IMR-90 (cell line): ENCODE data around the gene CD3E. TPM values are rescaled to one million over a fixed set of nuclear protein-coding genes. Genes with fewer than 3 reads are reported as not detected.

Experiments
- ATAC-seq: fragments of 200-7000 bp; cut with Tn5 transposase; 2 replicates; pipeline ENCODE4 v1.9.1; 2020; ENCODE audit warnings: low read depth, mild to moderate bottlenecking, moderate library complexity
- BruUV-seq: library from RNA; stranded (reverse); fragments of 400-500 nt; replicated peaks from 2 replicates; lab custom pipeline; 2021; lab: Mats Ljungman, UMichigan
- CTCF ChIA-PET: fragments of 300-600 bp; formaldehyde crosslinking; extraction: SDS; loops from one replicate; lab custom pipeline; 2021; ENCODE audit warnings: antibody characterized with exemption; lab: Yijun Ruan, JAX
- POLR2A ChIA-PET: fragments of 300-600 bp; sonication (Branson Sonifier 250); formaldehyde crosslinking; loops from one replicate; lab custom pipeline; 2022; ENCODE audit warnings: antibody characterized with exemption; ENCODE audit not compliant: unreplicated experiment; lab: Charles Lee
- DNase-seq: peaks from one replicate; pipeline ENCODE4 v3.0.0; 2013
- H2AFZ ChIP-seq: replicated peaks from 2 replicates; pipeline ENCODE3; 2013; ENCODE audit warnings: low read length, mild to moderate bottlenecking; ENCODE audit not compliant: poor library complexity
- H2AK5ac ChIP-seq: 2 replicates; pipeline ENCODE4 v1.6.1; 2013; ENCODE audit warnings: low read depth, low read length, inconsistent platforms
- H2AK9ac ChIP-seq: replicated peaks from 2 replicates; pipeline ENCODE3; 2013; ENCODE audit warnings: mild to moderate bottlenecking, low read depth, low read length, moderate library complexity; ENCODE audit not compliant: poor library complexity
- H2BK120ac ChIP-seq: 2 replicates; pipeline ENCODE4 v1.6.1; 2013; ENCODE audit warnings: low read depth, low read length, inconsistent platforms
- H2BK15ac ChIP-seq: 3 replicates; pipeline ENCODE4 v1.6.1; 2013; ENCODE audit warnings: low read depth, low read length, inconsistent platforms
- H2BK20ac ChIP-seq: 2 replicates; pipeline ENCODE4 v1.6.1; 2013; ENCODE audit warnings: low read depth, mild to moderate bottlenecking, inconsistent platforms, low read length, moderate library complexity
- H2BK5ac ChIP-seq: 2 replicates; pipeline ENCODE4 v1.6.1; 2013; ENCODE audit warnings: mild to moderate bottlenecking, low read depth, low read length, inconsistent platforms; ENCODE audit not compliant: poor library complexity, severe bottlenecking
- H3K14ac ChIP-seq: replicated peaks from 2 replicates; pipeline ENCODE4 v1.6.1; 2013; ENCODE audit warnings: low read depth, low read length, inconsistent platforms
- H3K18ac ChIP-seq: 2 replicates; pipeline ENCODE4 v1.6.1; 2013; ENCODE audit warnings: low read depth, low read length, control low read depth
- H3K23ac ChIP-seq: 2 replicates; pipeline ENCODE4 v1.6.1; 2013; ENCODE audit warnings: low read depth, low read length, inconsistent platforms
- H3K27ac ChIP-seq: 2 replicates; pipeline ENCODE4 v1.5.1; 2013; ENCODE audit warnings: mild to moderate bottlenecking, control low read depth, low read length; ENCODE audit not compliant: insufficient read depth
- H3K27me3 ChIP-seq: 2 replicates; pipeline ENCODE4 v1.6.1; 2013; ENCODE audit warnings: low read length; ENCODE audit not compliant: control insufficient read depth, insufficient read depth
- H3K36me3 ChIP-seq: 2 replicates; pipeline ENCODE4 v1.6.1; 2013; ENCODE audit warnings: low read length, mixed read lengths; ENCODE audit not compliant: control insufficient read depth, insufficient read depth
- H3K4ac ChIP-seq: 2 replicates; pipeline ENCODE4 v1.6.1; 2013; ENCODE audit warnings: low read depth, low read length, inconsistent platforms
- H3K4me1 ChIP-seq: 2 replicates; pipeline ENCODE4 v1.6.1; 2013; ENCODE audit warnings: low read length, mixed read lengths; ENCODE audit not compliant: control insufficient read depth, insufficient read depth
- H3K4me2 ChIP-seq: 2 replicates; pipeline ENCODE4 v1.6.1; 2013; ENCODE audit warnings: low read depth, mild to moderate bottlenecking, control low read depth, low read length, moderate library complexity
- H3K4me3 ChIP-seq: 2 replicates; pipeline ENCODE4 v1.5.1; 2013; ENCODE audit warnings: low read depth, mild to moderate bottlenecking, control low read depth, low read length, moderate library complexity; ENCODE audit not compliant: insufficient read depth
- H3K56ac ChIP-seq: 2 replicates; pipeline ENCODE4 v1.6.1; 2013; ENCODE audit warnings: low read length, inconsistent platforms; ENCODE audit not compliant: insufficient read depth; ENCODE audit errors: extremely low read depth
- H3K79me1 ChIP-seq, 2 experiments: 2 replicates each; pipeline ENCODE4 v1.6.1; 2013; ENCODE audit warnings: low read length in 2 of 2, inconsistent platforms in 1 of 2, low read depth in 1 of 2
- H3K9ac ChIP-seq: 2 replicates; pipeline ENCODE4 v1.6.1; 2013; ENCODE audit warnings: low read depth, low read length, control low read depth
- H3K9me1 ChIP-seq: 2 replicates; pipeline ENCODE4 v1.6.1; 2013; ENCODE audit warnings: low read length, inconsistent platforms; ENCODE audit not compliant: insufficient read depth
- H3K9me3 ChIP-seq: 2 replicates; pipeline ENCODE4 v1.6.1; 2013; ENCODE audit warnings: low read length; ENCODE audit not compliant: control insufficient read depth, insufficient read depth
- H4K20me1 ChIP-seq: 2 replicates; pipeline ENCODE4 v1.6.1; 2013; ENCODE audit warnings: low read length, inconsistent platforms; ENCODE audit not compliant: insufficient read depth
- H4K5ac ChIP-seq: 2 replicates; pipeline ENCODE4 v1.6.1; 2013; ENCODE audit warnings: mild to moderate bottlenecking, low read depth, low read length, control low read depth
- H4K8ac ChIP-seq, 2 experiments: 2 replicates each; pipeline ENCODE4 v1.6.1; 2013; ENCODE audit warnings: low read depth in 2 of 2, low read length in 2 of 2, control low read depth in 1 of 2, inconsistent platforms in 1 of 2
- H4K91ac ChIP-seq: 2 replicates; pipeline ENCODE4 v1.6.1; 2013; ENCODE audit warnings: low read depth, low read length, inconsistent platforms; ENCODE audit not compliant: insufficient read depth
- BHLHE40 ChIP-seq: fragments of 150-350 bp; IDR thresholded peaks from 2 replicates; pipeline ENCODE4 v1.6.1; 2016; ENCODE audit warnings: mild to moderate bottlenecking, low read depth, low read length
- FOS ChIP-seq: fragments of 150-350 bp; IDR thresholded peaks from 2 replicates; pipeline ENCODE4 v1.6.1; 2016; ENCODE audit warnings: low read depth, low read length
- SMC3 ChIP-seq: fragments of 150-350 bp; IDR thresholded peaks from 2 replicates; pipeline ENCODE4 v1.6.1; 2016; ENCODE audit warnings: low read depth, mild to moderate bottlenecking, antibody characterized with exemption, low read length, moderate library complexity
- WGBS, 2 experiments: methylation state at CpG; one replicate each; pipeline versions ENCODE4 v1.1.5 to v1.1.7; 2013; ENCODE audit warnings: missing lambda C conversion rate in 2 of 2; ENCODE audit not compliant: insufficient read length in 1 of 2; ENCODE audit errors: extremely low coverage in 2 of 2; 5-methylcytosine and 5-hydroxymethylcytosine counted together
- dilution Hi-C: fragments of 300-500 bp; cut with HindIII; formaldehyde crosslinking; loops from one replicate; pipeline ENCODE4 v1.14.3; 2018; ENCODE audit warnings: low sequenced_read_pairs; ENCODE audit not compliant: unreplicated experiment
- in situ Hi-C: fragments of 300-500 bp; cut with MboI; formaldehyde crosslinking; loops from 3 replicates; pipeline ENCODE4 v1.14.3; 2019; ENCODE audit warnings: low sequenced_read_pairs, inconsistent platforms, mixed read lengths
- intact Hi-C: fragments of 100-400 bp; cut with micrococcal nuclease; formaldehyde crosslinking; loops from 2 replicates; pipeline ENCODE4 v1.10.0; 2022
- polyA plus RNA-seq, 3 experiments: library from polyadenylated mRNA; depleted of rRNA; stranded (reverse); fragments of >200 nt; gene quantifications; 2 replicates each; pipeline ENCODE4 v1.2.3, GENCODE V29; 2012; ENCODE audit warnings: low replicate concordance in 1 of 3
- total RNA-seq: library from RNA; depleted of rRNA; stranded (reverse); fragments of >200 nt; gene quantifications from 2 replicates; pipeline ENCODE4 v1.2.3, GENCODE V29; 2012
- TF ChIP-seq, protein P1 (sequence below): fragments of 150-350 bp; IDR thresholded peaks from 2 replicates; pipeline ENCODE4 v1.6.1; 2017; ENCODE audit warnings: mild to moderate bottlenecking, antibody characterized with exemption, low read length, low read depth
- TF ChIP-seq, protein P2 (sequence below): conservative IDR thresholded peaks from 2 replicates; pipeline ENCODE4 v1.5.1; 2012; ENCODE audit warnings: mild to moderate bottlenecking, low read depth, low read length, improper control_type of control experiment
- TF ChIP-seq, protein P3 (sequence below): fragments of 150-350 bp; IDR thresholded peaks from 2 replicates; pipeline ENCODE4 v1.6.1; 2016; ENCODE audit warnings: low read depth, mild to moderate bottlenecking, low read length, moderate library complexity, borderline replicate concordance

CD3E gene
- total and polyA plus RNA-seq, 2 of the 4 experiments (the other 2 are of a cell fraction), result not detected

DNA sequence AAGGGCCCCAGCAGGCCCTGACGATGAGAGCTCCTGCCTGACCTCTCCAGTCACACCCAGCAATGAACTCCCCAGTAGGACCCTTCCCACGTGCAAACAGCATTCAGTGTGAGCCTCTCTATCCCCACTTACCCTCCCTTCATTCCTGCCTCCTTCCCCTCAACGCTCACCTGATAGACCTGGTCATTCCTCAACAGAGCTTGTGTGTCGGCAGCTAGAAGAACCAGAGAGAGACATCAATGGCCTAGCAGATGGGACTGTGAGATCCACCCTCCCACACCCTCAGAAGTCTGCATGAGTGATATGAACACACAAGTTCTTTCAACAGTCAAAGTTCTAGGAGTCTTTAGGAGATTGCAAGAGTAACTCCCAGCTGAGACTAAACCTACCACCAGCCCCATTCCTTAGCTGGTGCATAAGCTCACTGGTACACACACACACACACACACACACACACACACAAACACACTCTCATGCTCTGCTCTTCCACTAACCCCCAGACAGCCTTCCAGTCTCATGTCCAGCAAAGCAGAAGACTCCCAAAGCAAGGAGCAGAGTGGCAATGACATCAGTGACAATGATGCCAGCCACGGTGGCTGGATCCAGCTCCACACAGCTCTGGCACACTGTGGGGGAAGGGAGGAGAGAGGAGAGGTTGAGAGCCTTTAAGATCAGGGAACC, 34.9 kb downstream of the CD3E start:
- H3K27ac ChIP-seq, result no peak overlapping the region
- 40% methylated on average over 2 of the region's 5 CpGs; no CpG with 5 or more reads in 1 of the 2 experiments for whole genome bisulfite sequencing, 2 experiments
- no peak for DNase-seq
- dilution Hi-C loops, result no loop called here
- no peak overlapping the region for H3K4ac ChIP-seq
- ChIA-PET CTCF (no interaction called here), POLR2A (no interaction called here)
- no peak overlapping the region for H2BK120ac ChIP-seq
- no peaks in the 10 kb centered on the region for H3K9me3 ChIP-seq
- H3K56ac ChIP-seq, result no peak overlapping the region
- no TSS peak for BruUV-seq
- no peak overlapping the region for H3K23ac ChIP-seq
- TF ChIP-seq SMC3 (no peak), BHLHE40 (no peak), FOS (no peak)
- TF ChIP-seq, protein P1, sequence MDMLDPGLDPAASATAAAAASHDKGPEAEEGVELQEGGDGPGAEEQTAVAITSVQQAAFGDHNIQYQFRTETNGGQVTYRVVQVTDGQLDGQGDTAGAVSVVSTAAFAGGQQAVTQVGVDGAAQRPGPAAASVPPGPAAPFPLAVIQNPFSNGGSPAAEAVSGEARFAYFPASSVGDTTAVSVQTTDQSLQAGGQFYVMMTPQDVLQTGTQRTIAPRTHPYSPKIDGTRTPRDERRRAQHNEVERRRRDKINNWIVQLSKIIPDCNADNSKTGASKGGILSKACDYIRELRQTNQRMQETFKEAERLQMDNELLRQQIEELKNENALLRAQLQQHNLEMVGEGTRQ, result no peak
- TF ChIP-seq, protein P2, sequence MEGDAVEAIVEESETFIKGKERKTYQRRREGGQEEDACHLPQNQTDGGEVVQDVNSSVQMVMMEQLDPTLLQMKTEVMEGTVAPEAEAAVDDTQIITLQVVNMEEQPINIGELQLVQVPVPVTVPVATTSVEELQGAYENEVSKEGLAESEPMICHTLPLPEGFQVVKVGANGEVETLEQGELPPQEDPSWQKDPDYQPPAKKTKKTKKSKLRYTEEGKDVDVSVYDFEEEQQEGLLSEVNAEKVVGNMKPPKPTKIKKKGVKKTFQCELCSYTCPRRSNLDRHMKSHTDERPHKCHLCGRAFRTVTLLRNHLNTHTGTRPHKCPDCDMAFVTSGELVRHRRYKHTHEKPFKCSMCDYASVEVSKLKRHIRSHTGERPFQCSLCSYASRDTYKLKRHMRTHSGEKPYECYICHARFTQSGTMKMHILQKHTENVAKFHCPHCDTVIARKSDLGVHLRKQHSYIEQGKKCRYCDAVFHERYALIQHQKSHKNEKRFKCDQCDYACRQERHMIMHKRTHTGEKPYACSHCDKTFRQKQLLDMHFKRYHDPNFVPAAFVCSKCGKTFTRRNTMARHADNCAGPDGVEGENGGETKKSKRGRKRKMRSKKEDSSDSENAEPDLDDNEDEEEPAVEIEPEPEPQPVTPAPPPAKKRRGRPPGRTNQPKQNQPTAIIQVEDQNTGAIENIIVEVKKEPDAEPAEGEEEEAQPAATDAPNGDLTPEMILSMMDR, result no peak
- TF ChIP-seq, protein P3, sequence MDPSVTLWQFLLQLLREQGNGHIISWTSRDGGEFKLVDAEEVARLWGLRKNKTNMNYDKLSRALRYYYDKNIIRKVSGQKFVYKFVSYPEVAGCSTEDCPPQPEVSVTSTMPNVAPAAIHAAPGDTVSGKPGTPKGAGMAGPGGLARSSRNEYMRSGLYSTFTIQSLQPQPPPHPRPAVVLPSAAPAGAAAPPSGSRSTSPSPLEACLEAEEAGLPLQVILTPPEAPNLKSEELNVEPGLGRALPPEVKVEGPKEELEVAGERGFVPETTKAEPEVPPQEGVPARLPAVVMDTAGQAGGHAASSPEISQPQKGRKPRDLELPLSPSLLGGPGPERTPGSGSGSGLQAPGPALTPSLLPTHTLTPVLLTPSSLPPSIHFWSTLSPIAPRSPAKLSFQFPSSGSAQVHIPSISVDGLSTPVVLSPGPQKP, result no peak
- no peak overlapping the region for H3K4me2 ChIP-seq
- no peak overlapping the region for H4K91ac ChIP-seq
- peaks cover 13% of the 10 kb centered on the region for H3K27me3 ChIP-seq
- no peak overlapping the region for H2BK15ac ChIP-seq
- H2AK5ac ChIP-seq, result no peak overlapping the region
- H3K18ac ChIP-seq, result no peak overlapping the region
- no peak for ATAC-seq
- H3K4me1 ChIP-seq, result no peaks in the 10 kb centered on the region
- H3K14ac ChIP-seq, result no peak overlapping the region
- no peaks in the 10 kb centered on the region for H4K20me1 ChIP-seq
- H2BK20ac ChIP-seq, result no peak overlapping the region
- no peak overlapping the region for H2AK9ac ChIP-seq
- H4K5ac ChIP-seq, result no peak overlapping the region
- intact Hi-C loops, result no loop called here
- H4K8ac ChIP-seq, result no peak overlapping the region
- in situ Hi-C loops, result no loop called here
- H3K79me1 ChIP-seq, result no peaks in the 10 kb centered on the region
- no peaks in the 10 kb centered on the region for H3K36me3 ChIP-seq
- no peaks in the 10 kb centered on the region for H3K9me1 ChIP-seq
- no peak overlapping the region for H2AFZ ChIP-seq
- no peak overlapping the region for H2BK5ac ChIP-seq
- H3K4me3 ChIP-seq, result no peak overlapping the region
- no peak overlapping the region for H3K9ac ChIP-seq
